Loucy (cell line): ENCODE measurements around the gene MAP1B.

ENCODE experiments used
- CTCF ChIP-seq: fragments of 200-600 bp; sonication (generic); conservative IDR thresholded peaks from 2 replicates; pipeline ENCODE4 v1.5.1; 2014; ENCODE audit warnings: mild to moderate bottlenecking, antibody characterized with exemption, low read length
- EZH2phosphoT487 ChIP-seq: fragments of 200-600 bp; IDR thresholded peaks from 2 replicates; pipeline ENCODE4 v1.6.1; 2018; ENCODE audit warnings: antibody characterized with exemption, mild to moderate bottlenecking, moderate library complexity, borderline replicate concordance

- TF ChIP-seq CTCF (no peak), EZH2phosphoT487 (no peak)
Observed at GRCh38 chr5:72199681-72200080, 92.4 kb downstream of the MAP1B start.
